ENCODE measurements around the gene GATAD2B.

Gene GATAD2B

GRCh38 chr1:153951183-153951582 is 28.4 kb upstream of the GATAD2B start:
- no peak for DNase-seq

GRCh38 chr1:153946622-153947241 is 24.0 kb upstream of the GATAD2B start, which contains the start of gene DENND4B:
TSS of gene DENND4B (minus strand) at chr1:153946718. CDS start at chr1:153944374, 2,344 bp downstream.
- DNase-seq, result peak; percentile 79 to 83

DNA sequence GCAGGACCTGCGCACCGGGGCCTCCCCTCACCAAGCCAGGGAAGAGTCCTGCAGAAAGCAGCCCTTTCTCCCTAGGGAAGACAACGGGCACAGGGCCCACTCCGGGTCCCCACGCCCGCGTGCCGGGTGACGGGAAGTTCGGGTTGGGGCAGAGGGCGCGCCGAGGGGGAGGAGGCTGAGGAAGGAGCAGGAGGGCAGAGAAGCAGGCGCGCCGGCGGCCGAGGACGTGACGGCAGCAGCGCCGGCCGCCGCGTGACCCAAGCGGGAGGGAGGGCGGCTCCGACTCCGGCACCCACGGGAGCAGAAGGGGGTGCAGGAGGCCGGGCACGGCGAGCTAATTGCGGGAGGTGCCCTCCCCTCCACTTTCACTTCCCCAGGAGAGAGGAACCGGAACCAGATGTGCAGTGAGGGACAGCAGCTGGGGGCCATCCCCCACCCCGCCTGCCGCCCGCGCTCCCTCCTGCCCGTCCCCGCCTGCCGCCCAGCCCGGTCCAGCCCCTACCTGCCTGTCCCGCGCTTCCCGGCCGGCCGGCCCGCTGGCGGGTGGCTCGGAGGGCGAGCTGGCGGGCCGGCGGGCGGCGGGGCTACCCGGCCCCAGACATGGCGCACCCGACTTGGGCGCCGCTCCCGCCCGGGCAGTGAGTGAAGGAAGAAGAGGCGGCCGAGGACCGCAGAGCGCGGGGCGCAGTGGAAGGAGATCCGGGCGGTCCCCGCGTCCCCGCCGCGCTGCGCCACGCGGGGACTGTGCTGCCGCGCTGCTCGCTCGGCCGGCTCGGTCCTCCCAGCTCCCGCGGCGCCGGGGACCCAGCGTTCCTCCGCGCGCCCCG is 23.2 kb upstream of the GATAD2B start:
- DNase-seq, result peak; percentile 86 to 93

- DNase-seq, result peak; percentile 88
These were observed 22.5 kb upstream of the GATAD2B start for GRCh38 chr1:153945131-153945794.

GRCh38 chr1:153944827-153945117 is 22.0 kb upstream of the GATAD2B start:
- DNase-seq, result no peak

DNA sequence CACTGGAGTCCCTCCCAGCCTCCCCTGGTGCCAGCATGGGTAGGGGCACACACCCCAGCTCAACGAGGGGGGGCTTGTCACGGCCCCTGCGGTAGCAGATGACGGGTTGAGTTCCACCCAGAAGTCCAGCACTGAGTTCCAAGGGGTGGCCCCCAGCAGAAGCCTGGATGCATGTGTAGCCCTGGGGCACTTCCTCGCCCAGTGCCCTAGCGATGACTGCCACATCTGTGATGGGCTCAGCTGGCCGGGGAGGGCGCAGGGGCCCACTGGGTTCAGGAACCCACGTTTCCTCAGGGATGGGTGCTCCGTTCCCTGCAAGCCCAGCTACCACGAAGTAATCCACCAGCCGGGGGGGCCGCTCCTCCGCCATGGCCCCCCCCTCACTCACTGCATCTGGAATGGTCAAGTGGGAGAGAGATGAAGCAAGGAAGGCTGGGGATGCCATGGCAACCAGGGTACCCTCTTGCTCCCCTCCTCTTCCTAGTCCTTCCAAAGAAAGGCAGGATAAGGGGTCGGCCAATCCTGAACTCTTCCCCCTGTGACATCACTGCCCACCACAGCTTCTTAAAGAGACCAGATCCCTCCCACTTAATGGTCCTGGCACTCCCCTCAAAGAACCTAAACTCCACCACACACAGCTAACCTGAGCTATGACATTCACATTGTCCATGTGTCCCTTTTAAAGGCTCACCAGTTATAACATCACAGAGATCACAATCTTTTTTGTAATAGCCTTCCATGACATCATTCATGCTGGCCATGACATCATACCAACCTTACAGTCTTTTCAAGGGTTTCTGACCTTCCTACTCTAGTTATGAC is 21.4 kb upstream of the GATAD2B start:
- DNase-seq, result peak; percentile 34 to 54

DNA sequence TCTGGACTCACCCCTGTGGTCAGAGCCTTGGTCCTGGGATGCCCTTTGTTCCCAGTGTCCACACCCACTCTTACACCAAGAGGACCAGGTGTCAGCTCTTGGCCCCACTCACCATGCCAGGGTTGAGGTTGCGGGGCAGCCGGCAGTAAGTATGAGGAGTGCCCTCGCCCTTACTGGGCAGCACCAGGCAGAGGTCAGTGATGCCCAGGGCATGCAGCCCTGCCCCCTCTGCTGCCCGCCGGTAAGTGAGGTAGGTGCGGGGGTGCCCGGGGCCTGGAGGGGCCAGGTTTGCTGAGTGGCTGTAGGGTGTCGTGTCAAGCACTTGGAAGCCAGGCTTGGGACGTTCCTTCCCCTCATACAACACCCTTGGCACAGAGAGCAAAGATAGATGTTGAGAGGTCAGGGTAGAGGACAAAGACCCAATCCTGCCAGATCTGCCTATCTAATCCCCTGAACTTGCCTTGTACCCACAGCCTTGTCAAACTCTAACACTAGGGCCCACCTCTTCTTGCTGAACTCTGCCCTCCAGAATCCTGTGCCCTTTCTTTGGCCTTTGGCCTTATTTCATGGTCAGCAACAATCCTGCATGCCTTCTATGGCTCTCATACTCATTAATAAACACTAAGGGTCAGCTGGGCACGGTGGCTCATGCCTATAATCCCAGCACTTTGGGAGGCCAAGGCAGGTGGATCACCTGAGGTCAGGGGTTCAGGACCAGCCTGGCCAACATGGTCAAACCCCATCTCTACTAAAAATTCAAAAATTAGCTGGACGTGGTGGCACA is 20.2 kb upstream of the GATAD2B start:
- DNase-seq, result no peak

GRCh38 chr1:153941826-153942725 is 19.3 kb upstream of the GATAD2B start:
- DNase-seq, result no peak

- no peak for DNase-seq
These were observed 18.0 kb upstream of the GATAD2B start for GRCh38 chr1:153940756-153941155.

DNA sequence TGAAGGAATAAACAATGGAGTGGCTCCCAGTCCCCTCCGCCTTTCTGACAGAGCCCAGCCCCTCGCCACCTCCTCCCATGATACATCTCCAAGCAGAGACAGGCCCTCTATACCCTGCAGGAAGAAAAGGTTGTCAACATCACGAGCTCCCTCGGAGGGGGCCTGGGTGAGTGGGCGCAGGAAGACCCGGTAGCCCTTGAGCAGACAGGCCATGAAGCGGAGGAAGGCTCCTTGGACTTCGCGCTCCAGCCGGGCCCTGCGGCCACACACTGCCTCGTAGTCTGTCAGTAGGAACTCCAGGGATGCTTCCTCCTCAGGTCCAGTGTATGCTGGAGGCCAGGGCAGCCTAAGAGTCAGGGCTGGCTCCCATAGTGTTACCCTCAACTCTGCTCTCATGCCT is 16.7 kb upstream of the GATAD2B start:
- DNase-seq, result no peak

- no peak for DNase-seq
These were observed 16.2 kb upstream of the GATAD2B start for GRCh38 chr1:153938996-153939395.

- DNase-seq, result no peak
These were observed 14.6 kb upstream of the GATAD2B start for GRCh38 chr1:153937331-153937730.

GRCh38 chr1:153936011-153936802 is 13.4 kb upstream of the GATAD2B start:
- DNase-seq, result no peak

- DNase-seq, result no peak
These were observed 12.0 kb upstream of the GATAD2B start for GRCh38 chr1:153934746-153935145.

GRCh38 chr1:153933955-153934354 is 11.2 kb upstream of the GATAD2B start:
- no peak for DNase-seq

DNA sequence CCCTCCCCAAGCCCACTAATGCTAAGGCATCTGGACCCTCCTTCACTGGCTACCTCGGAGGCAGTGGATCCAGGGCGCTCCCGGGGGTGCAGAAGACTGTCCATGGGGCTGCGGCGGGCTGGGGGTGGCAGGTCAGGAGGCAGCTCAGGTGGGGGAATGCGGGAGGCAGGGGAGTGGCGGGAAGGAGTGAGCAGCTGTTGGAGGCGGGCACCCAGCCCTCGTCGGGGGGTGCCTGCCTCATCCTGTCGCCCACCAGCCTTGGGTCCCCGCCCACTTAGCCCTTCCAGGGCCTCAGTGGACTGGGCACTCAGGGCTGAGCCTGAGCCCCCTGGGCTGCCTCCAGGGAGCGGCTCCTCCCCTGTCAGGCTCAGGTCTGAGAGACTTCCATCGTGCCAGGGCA is 10.7 kb upstream of the GATAD2B start:
- no peak for DNase-seq

DNA sequence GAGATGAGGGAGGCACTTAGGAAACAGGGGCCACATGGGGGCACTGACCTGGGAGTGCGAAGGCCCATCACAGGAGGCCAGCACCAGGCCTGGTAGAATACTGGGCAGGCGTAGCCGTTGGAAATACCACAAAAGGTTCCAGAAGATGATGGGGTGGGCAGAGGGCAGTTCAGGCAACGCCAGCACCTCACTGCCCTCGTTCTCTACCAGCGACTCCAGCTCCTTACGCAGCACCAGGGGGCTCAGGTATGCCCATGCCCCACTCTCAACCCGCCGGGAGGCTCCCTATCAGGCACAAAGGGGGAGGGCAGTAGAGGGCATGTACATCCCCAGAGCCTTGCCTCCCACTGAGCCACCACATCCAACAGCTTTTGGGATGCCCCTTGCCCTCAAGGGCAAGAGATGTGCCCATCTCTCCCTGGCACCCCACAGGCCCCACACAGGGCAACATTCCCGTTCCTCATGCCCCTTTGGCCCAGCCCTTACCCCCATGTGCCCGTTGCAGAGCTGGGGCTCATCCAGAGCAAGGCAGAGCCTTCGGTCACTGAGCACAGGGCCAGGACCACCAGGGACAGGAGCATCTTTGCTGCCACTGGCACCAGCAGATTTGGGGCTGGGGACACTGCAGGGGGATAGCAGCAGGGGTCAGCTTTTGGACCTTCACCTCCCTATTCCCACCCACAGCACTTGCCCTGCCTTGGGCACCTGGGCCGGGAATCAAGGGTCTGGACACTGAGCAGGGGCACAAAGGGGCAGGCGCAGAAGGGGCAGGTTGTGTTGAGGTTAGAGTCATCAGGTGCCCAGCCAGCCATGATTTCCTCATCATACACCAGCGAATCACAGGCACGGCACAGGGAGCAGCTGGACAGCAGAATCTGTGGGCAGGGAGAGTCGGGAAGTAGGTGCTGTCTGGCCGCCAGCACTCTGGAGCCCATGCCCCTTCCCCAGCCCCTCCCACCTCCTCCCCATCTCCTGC is 9.7 kb upstream of the GATAD2B start:
- DNase-seq, result no peak

- no peak for DNase-seq
These were observed 7.5 kb upstream of the GATAD2B start for GRCh38 chr1:153929981-153930948.
